Measurements from ENCODE around the gene PROCA1.

Gene PROCA1

DNA sequence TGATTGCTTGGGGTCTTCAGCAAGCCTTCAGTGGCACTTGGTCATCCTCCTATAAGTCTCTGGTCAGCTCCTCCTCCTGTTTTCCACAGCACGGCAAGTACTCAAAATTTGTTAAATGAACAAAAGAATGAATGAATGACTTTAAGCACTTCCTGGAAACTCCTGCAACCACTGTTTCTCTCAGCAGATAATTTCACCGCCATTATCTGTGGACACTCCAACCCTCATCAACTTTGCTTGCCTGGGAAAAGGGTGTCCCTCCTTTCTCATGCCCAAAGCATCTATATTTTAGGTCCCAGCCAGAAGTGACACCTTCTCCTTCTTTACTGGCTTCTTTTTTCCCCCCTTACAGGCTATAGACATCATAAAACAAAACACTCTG, 4.4 kb downstream of the PROCA1 start:
- no peak for FAIRE-seq

DNA sequence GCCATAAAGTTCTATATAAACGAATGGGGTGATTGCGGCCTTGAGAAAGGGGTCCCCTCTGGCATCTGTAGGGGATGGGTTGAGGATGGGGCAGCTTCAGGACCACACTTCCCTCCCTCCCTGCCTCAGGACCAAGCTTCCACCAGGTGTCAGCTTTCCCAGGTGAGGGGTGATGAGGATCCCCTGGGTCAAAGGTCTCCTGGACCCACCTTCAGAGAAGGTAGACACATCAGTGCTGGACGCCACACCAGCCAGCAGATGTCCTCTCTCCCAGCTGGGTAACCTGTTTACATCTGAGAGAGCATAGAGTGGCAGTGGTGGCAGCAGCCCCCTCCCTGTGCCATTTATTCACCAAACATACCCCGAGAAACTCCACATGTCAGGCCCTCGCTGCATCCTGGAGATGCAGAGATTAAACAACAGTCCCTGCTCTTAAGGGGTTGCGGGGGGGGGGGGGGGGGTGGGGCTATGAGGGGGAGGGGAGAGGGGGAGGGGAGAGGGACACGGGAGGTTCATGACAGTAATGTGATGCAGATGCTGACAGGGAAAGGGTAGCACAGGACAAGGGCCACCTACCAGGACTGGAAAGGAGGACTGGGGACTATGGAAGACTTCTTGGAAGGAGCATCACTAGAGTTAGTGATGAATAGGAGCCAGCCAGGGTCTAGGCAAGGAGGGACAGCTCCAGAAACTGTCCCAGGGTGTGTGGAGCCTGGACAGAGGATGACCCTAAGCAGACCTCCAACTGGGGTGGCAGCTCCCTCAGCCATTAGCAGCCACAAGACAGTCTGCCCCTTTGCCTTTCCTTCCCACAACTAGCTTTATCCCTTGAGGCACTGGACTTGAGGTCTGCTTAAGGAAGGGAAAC, 5.0 kb downstream of the PROCA1 start:
- no peak for FAIRE-seq

DNA sequence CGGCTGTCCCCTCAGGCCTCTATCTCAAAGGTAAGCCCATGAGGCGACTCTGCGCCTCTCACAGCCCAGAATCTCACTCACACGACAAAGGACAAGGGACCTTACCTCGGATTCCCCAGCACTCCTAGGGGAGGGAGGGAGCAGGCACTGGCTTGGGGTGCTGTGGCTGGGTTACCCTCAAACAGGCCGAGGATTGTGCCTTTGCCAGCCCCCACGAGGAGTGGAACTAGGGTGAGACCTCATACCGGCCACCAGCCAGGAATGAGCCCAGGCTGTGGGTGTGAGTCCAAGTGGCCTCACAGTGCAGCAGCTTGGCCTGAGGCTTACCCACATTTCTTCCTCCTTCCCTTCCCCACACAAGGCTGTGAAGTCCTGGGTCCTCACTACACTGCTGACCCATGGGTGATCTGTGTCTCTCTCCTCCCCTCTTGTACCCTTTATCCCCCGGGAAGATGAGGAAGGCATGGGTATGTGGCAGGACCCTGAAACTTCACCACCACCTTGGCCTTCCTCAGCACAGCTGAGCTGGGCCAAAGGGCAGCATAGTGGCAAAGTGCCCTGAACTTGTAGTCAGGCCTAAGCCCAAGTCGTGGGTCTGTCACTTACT, 5.9 kb downstream of the PROCA1 start:
- no peak for FAIRE-seq

DNA sequence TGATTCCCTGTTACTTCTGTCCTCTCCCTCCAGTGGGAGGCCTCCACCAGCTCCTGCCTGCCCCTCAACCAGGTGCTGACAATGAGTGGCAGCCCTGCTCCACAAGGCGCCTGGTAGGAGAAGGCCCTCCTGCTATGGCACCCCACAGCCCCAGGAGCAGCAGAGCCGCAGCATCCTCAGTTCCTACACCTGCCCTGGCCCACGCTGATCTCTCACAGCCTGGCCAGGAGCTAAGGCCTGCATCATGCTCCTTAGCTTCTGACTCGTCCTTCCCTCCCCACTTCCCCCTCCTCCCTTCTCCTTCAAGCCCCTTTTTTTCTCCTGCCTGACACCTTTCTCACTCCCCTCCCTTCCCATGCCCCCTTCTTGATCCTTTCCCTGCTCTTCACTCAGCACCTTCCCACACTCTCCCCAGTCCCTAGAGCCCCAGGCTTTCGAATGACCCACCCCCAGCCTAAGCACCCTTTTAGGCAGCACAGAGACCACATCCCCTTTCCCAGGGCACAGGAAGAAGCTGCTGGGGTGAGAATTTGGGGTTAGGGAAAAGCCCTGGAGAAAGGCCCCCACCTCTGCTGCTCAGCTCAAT, 6.5 kb downstream of the PROCA1 start:
- no peak for FAIRE-seq

DNA sequence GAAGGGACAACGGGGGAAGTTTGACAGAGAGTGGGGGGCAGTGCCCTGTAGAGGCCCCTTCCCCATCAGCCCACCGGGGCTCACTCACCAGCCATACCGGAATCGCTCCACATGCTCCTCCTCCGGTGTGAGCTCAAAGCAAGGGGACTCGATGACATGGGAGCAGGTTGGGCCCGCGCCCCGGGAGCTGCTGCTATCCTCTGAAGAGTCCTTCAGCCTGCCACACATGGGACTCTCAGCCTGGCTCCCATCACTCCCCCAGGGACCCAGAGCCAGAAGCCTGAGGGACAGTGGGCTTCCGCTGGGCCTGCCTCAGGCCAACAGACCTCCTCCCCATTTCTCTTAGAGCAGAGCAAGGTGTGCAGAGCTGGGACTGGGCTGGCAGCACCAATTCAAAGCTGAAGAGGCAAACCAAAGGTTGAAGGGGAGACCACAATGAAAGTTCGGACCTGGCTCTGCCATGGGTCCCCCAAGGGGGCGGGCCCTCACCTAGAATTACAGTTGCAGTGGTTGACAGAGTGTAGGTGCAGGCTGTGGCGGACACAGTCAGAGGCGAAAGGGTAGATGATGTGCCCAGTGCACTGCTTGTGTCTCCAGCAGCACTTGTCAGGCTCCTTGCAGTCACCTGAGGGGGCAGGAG, 7.3 kb downstream of the PROCA1 start:
- FAIRE-seq = no peak

DNA sequence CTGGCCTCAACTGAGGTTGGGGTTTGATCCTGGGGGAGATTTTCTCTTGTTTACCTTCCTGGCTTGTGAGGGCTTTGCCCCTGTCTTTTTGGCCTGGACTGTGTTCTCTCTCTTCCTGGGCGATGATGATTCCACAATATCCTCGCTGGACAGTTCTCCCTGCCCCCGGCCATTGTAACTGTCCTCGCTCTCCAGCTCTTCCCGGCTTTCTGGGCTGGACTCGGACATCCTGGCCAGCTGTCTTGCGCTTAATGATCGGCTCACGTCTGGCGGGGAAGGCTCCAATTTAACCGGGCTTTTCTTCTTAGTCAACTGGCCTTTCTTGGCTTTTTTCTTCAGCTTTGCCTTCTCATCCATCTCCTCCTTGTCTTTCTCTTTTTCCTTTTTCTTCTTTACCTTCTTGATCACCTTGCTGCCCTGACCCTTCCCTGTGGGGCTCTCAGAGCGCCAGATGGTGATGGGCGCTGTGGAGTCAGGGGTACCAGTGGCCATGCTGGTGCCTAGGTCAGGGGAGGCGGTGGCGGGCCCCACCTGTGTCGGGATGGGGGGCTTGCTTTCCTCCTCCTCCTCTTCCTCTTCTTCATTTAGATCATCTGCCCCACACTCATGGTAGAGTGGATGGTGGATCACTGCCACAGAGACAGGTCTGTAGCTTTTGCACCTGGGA, 8.0 kb downstream of the PROCA1 start:
- no peak for FAIRE-seq

DNA sequence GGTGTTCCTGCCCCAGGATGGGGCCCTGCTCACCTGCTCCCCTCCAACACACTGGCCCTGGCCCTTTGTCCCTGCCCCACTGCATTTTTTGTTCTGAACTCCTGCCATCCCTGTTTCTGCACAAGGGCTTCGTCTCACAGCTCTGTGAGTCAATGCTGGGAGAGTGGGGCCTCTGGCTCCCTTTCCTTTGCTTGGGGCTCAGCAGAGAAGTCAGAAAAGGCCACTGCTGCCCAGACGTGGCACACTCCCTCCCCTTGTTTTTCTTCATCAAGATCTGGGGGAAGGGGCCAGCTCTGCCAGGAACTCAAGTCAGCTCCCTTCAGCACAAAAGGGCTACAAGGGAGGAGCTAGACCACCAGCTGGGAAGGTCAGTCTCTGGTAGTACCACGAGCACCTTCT, 8.9 kb downstream of the PROCA1 start:
- no peak for FAIRE-seq

DNA sequence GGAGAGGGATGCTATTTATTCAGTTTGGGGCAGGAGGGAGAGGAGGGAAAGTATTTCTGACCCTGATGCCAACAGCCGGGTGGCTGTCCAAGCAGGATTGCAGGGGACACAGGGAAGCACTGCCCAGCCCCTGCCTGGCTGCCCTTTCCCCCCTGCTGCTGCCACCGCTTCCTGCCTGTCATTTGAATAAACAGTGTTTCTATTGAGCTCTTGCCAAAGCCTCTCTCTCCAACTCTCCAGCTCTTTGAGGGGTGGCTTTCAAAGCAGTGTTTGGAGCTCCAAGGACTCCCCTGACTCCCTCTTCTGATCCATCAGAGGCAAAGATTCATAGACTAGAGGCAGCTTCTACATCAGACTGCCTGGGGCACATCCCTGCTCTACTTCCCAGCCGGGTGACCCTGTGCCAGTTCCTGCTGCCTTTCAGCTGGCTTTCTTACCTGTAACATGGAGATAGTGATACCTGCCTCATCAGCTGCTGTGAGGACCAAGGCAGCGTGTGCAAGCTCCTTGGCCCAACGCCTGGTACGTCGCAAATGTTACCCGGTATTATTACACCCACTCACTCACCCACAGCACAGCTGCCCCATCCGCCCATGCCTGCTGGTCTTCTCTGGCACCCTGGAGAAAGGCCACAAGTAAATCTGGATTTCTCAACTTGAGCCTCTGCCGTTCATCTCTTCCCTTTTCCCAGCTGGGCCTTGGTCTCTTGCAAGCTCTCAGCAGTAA, 9.5 kb downstream of the PROCA1 start:
- no peak for FAIRE-seq

DNA sequence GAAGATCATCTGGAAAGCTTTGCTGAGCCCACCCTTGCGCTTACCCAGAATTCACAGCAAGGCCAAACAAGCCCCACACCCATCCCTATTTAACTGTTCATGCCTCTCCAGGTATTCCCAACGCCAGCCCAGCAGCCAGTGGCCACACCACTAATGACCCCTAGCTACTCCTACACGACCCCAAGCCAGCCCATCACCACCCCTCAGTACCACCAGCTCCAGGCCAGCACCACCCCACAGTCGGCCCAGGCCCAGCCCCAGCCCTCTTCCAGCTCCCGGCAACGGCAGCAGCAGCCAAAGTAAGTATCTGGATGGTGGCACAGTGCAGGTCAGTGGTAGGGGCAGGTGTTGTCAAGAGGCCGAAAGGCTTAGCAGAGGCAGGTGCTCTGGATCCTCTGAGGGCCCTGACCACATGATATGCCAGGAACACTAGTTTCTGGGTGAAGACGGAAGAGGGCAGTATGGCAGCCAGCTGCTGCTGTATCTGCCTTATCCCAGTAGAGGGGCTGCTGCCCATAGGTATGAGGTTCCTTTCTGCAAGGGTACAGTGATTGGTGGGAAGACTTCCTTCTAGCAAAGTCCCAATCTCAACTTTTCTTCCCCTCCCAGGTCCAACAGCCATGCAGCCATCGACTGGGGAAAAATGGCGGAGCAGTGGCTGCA, 10.7 kb downstream of the PROCA1 start:
- no peak for FAIRE-seq

DNA sequence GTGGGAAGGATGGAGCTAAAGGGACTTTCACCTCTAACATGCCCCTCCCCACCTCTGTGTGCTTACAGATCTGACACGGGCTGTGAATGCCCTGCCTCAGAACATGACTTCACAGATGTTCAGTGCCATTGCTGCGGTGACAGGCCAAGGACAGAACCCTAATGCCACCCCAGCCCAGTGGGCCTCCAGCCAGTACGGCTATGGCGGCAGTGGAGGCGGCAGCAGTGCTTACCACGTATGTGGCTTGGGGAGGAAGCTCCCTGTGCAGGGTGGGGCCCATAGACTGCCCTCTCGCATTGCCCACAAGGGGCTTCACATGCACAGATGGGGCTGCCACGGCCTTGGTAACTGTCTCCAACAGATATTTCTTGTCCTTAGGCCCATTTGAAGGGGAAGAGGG, 11.4 kb downstream of the PROCA1 start:
- FAIRE-seq = no peak

DNA sequence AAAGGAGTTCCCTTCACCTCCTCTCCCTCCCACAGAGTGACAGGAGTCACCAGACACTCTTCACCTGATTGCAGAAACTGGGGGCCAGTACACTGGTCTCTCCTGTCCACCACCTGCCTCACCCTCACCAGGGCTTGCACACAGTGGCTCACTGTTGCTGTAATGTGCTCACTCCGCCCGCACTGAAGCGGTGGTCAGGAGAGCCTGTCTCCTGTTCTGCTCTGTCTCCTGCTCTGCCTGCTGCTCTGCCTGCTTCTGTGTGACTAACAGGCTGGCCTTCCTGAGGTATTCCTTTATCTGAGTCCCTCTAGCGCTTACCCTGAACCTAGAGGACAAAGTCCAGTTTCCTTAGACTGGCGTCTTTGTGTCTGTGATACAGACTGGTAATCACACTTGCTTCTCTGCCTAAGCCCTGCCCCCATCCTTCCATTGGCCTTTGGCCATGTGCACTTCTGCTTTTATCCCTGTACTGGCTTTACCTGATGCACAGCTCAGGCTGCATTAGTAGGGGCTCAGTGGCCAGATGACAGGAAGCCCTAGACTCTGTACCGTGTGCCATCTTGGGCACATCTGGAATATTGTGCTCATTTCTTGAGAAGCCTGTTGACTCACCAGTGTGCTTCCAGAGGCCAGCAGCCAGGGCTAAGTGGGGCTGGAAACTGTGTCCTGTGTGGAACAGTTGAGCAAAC, 13.3 kb downstream of the PROCA1 start:
- FAIRE-seq = no peak

DNA sequence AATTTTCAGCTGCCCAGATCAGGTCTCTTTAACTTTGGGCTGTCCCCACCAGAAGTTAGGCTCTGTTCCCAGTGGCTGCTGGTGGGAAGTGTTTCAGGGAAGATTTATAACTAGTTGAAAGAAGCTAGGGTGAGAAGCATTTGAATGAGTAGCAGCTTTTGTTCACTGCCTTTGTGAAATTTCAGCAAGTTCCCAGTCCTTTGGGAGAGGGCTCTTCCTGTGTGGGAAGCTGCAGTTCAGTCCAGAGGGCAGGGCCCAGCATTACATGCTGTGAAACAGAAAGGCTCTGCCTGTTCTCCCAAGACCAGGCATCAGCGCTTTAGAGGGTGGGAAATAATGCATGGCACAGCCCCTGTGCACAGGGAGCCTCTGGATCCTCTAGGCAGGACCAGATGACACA, 17.8 kb downstream of the PROCA1 start:
- no peak for FAIRE-seq

DNA sequence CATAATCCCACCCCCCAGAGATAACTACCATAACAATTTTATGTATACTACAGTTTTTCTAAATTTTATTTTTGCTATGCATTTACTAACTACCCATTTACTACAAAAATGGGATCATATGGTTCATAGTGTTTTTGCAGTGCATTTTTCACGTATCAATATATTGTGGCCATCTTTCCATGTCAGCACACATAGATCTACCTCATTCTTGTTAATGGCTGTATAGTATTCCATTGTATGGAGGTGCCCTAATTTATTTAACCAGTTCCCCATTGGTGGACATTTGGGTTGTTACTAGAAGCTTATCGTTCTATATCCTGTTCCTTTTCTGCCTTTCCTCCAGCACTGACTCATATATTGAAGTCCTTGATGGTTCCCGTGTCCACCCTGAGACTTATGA, 22.7 kb downstream of the PROCA1 start:
- FAIRE-seq = no peak

DNA sequence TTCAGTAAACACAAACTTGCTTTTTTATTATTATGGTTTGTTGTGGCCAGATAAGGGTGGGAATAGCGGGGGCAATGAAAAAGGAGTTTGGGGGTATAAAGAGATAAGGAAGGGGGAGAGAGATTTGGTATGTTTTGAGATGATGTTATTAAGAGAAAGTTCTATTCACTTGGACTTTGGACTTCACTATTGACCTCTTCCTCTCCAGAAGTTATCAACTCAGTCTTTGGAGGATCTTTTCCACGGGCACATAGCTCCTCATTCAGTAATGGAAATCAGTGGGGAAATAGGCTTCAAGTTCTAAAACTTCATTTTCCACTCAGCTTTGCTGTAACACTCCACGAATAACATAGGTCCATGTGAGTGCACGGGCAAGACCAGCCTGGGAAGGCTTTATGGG, 23.2 kb downstream of the PROCA1 start:
- FAIRE-seq = no peak

DNA sequence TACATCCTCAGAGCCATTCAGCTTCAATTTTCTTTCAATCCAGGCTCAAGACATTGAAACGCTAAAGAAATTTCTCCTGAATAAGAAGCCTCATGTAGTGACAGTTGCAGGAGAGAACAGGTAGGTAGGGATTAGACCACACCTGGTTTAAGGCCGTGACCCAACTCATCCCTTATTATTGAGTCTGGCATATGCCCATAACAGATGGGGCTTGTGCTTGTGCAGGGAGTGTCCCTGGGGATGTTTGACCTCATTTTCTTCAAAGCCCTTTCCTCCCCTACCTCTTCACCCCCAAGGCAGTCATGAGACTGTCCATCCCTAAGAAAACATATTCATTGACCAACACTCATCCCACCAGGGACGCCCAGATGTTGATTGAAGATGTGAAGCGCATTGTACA, 25.4 kb downstream of the PROCA1 start:
- FAIRE-seq = no peak

DNA sequence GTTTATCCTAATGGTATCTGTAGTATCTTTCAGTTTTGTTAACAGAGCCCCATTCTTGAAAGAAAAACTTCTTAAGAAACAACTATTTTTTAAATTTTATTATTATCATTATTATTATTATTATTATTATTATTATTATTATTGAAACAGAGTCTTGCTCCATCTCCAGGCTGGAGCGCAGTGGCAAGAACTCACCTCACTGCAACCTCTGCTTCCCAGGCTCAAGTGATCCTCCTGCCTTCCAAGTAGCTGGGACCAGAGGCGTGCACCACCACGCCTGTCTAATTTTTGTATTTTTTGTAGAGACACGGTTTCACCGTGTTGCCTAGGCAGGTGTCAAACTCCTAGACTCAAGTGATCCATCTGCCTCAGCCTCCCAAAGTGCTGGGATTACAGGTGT, 26.3 kb downstream of the PROCA1 start:
- FAIRE-seq = no peak

DNA sequence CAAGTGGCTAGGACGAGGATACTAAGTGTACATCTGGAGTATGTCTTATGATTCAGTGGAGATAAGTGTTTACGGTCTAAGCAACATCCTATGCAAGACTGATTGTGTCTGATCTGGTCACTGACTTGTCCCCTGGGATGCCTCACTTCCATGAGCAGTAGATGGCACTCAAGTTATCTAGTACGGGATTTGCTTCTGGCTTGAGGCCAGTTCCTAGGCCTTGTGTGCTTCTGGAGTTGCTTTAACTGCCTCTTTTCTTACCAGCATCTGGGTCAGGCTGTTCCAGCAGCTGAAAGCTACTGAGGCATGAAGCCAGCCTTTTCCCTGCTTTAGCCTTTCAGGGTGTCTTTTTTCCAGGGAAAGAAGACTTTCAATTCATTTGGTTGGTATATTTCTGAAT, 26.7 kb downstream of the PROCA1 start:
- FAIRE-seq = no peak

DNA sequence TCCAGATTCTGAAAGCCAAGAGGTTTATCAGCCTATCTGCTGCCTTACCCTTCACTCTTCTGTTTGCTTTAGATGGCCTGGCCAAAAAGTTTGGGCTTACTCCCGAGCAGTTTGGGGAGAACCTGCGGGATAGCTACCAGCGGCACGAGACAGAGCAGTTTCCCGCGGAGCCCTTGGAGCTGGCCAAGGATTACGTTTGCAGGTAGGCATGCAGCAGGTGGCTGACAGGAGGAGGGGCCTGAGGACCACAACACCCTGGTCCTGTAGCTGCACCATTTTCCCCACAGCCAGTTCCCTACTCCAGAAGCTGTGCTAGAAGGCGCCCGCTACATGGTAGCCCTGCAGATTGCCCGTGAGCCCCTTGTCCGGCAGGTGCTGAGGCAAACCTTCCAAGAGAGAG, 29.0 kb downstream of the PROCA1 start:
- FAIRE-seq = no peak

DNA sequence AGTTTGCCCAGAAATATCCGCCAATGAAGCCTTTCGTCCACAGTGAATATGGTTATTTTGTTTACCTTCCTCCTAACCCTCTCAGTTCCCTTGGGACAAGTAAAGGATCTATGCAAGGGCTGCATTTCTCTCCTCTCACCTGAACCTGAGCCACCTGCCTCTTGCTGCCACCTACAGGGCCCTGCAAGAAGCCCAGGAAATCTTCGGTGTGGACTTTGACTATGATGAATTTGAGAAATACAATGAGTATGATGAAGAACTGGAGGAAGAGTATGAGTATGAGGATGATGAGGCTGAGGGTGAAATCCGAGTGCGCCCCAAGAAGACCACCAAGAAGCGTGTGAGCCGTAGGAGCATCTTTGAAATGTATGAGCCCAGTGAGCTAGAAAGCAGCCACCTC, 35.7 kb downstream of the PROCA1 start:
- FAIRE-seq = no peak

DNA sequence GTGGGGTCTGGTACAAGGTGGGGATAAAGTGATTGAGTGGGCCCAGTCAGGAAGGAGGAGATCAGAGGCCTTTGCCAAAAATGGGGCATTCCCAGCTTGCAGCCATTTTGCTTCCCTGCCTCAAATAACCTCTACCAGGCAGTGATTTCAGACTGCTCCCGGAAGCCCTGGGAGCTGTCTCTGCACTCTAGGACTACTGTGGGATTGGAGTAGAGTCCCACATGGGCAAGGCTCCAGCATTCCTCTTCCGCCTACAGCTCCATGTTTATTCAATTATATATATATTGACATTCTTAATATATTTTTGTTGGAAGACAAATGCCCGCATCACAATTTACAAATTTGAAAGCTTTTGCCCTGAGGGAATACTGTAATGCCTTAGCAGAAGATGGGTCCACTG, 36.2 kb downstream of the PROCA1 start:
- FAIRE-seq = no peak

DNA sequence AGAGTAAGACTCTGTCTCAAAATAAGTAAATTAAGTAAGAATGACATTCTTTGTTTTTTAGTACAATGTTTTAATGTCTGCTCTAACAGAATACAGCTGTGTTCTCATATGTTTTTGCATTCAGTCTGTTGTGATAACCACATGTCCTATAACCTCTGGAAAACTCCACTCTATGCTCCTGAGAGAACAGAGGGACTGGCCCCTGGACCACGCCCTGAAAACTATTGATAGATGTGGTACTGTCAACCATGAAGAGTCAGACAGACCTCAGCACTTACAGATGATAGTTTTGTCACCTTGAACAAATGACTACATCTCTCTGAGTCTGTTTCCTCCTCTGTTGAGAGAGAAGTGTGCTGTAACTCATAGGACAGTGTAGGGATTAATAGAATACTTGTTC, 41.8 kb downstream of the PROCA1 start:
- no peak for FAIRE-seq

Data from colon (tissue), 2 donors.